ENCODE results near the gene FOXN1. TPM values are rescaled to one million over a fixed set of nuclear protein-coding genes. Genes with fewer than 3 reads are reported as not detected.

Gene FOXN1
- total RNA-seq, 1 donor from 2014 or later, result not detected

GRCh38 chr17:28500712-28501379, 5.3 kb upstream of the FOXN1 start:
- no peak overlapping the region for H3K4me3 ChIP-seq (ENCODE audit: low read depth, low read length)
- DNase-seq (ENCODE audit: low read depth), result no peak
- peaks cover 29% of the 10 kb centered on the region for H3K27me3 ChIP-seq (ENCODE audit: control insufficient read depth, insufficient read depth, low read length)
- no peak for TF ChIP-seq CTCF (IDR thresholded peaks at IDR 0.05; ENCODE audit: insufficient read depth, low read length, poor library complexity, severe bottlenecking)
- H3K36me3 ChIP-seq (ENCODE audit: control insufficient read depth, insufficient read depth, low read length), result no peaks in the 10 kb centered on the region

DNA sequence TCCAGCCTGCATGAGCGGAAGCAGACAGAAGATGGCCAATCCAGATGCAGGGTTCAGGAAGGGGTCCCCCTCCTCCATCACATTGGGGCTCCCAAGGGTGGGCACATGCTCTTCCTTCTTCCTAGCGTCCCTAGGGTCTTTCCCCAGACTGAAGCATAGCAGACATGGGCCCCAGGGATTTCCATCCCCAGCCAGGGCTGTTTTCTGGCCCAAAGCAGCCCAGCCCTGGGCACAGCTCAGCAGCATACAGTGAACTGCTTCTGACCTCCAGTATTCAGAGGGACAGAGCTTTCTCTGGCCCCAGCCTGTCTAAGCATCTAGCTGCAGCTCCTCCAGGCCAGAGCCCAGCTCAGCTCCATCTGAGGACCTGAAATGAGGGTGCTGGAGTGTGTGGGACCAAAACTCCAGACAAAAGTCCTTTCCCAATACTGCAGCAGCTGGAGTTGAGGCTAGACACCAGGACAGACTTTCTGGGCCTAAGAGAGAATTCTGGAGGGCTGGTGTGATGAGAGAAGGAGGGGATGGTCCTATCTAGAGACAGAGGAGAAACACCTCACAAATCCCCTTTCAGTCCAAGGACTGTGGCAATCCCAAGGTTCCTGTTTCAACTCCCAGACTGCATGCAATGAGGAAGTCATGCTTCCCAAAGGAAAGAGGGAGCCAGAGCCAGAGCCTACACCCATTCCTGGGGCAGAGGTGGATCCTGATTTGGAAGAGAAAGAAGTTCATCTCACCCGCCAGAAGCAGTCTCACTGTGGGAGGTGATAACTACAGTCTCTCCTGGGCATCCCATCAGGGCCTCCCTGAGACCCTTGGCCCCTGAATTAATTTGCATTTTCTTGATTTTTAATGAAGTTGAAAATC, 4.5 kb upstream of the FOXN1 start:
- Histone ChIP-seq H3K27me3 (ENCODE audit: control insufficient read depth, insufficient read depth, low read length) (peaks cover 32% of the 10 kb centered on the region), H3K36me3 (ENCODE audit: control insufficient read depth, insufficient read depth, low read length) (no peaks in the 10 kb centered on the region), H3K4me3 (ENCODE audit: low read depth, low read length) (no peak overlapping the region)
- DNase-seq (ENCODE audit: low read depth), result no peak
- no peak for TF ChIP-seq CTCF (IDR thresholded peaks at IDR 0.05; ENCODE audit: insufficient read depth, low read length, poor library complexity, severe bottlenecking)

DNA sequence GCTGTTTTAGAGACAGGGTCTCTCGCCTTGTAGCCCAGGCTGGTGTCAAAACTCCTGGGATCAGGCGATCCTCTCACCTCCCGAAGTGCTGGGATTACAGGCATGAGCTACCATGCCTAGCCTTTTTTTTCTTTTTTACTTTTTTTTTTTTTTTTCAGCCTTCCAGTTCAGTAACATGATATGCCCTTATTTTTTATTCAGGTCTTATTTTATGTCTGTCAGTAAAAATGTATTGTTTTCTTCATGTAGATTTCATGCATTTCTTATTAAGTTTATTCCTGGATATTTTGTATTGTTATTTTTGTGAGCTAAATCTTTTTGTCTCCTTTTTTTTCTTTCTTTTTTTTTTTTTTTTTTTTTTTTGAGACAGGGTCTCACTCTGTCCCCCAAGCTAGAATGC, 2.7 kb upstream of the FOXN1 start:
- Histone ChIP-seq H3K27me3 (ENCODE audit: control insufficient read depth, insufficient read depth, low read length) (peaks cover 49% of the 10 kb centered on the region), H3K36me3 (ENCODE audit: control insufficient read depth, insufficient read depth, low read length) (no peaks in the 10 kb centered on the region), H3K4me3 (ENCODE audit: low read depth, low read length) (no peak overlapping the region)
- TF ChIP-seq CTCF (IDR thresholded peaks at IDR 0.05; ENCODE audit: insufficient read depth, low read length, poor library complexity, severe bottlenecking), result no peak
- no peak for DNase-seq (ENCODE audit: low read depth)

GRCh38 chr17:28506763-28507487, 777 bp downstream of the FOXN1 start:
- Histone ChIP-seq H3K4me3 (ENCODE audit: low read depth, low read length) (no peak overlapping the region), H3K36me3 (ENCODE audit: control insufficient read depth, insufficient read depth, low read length) (no peaks in the 10 kb centered on the region), H3K27me3 (ENCODE audit: control insufficient read depth, insufficient read depth, low read length) (peaks cover 54% of the 10 kb centered on the region)
- no peak for TF ChIP-seq CTCF (IDR thresholded peaks at IDR 0.05; ENCODE audit: insufficient read depth, low read length, poor library complexity, severe bottlenecking)
- no peak for DNase-seq (ENCODE audit: low read depth)

DNA sequence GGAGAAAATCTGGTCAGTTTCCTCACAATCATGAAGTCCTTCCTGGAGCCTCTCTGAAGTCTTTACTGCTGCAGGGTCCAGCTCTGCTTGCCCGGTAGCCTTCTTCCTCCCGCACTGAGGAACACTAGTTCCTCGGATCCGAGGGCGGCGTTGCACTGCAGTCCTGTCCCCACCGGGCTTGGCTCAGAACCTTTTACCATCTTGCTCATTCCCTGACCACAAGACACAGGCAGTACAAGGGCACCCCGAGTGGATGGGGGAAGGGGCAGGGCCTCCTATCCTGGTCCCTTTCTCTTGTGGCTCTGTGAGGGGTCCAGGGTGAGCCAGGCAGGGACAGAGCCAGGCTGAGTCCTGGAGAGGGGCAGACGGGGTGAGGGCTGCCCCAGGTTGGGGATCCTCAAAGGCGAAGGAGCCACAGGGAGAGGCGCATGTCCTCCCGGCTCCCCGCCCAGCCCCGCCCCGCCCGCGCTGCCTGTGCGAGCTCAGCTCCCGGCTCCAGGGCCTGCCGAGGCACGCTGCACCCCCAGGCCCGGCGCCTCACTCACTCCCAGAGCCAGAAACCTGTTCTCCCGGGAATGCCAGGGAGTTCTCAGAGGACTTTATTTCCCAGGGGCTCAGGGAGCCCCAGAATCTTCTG, 1.5 kb downstream of the FOXN1 start:
- DNase-seq (ENCODE audit: low read depth), result no peak
- Histone ChIP-seq H3K4me3 (ENCODE audit: low read depth, low read length) (no peak overlapping the region), H3K36me3 (ENCODE audit: control insufficient read depth, insufficient read depth, low read length) (no peaks in the 10 kb centered on the region), H3K27me3 (ENCODE audit: control insufficient read depth, insufficient read depth, low read length) (peaks cover 57% of the 10 kb centered on the region)
- TF ChIP-seq CTCF (IDR thresholded peaks at IDR 0.05; ENCODE audit: insufficient read depth, low read length, poor library complexity, severe bottlenecking), result no peak
